Activated CD4-positive, alpha-beta T cell treated with anti-CD3 and anti-CD28 coated beads, Interleukin-2, amount 50 U/mL, for 1 hour (primary cell): ENCODE results near the gene PHKB.

Source experiments
- DNase-seq: peaks from one replicate; pipeline ENCODE4 v3.0.0-alpha.2; 2020

The PHKB gene

DNA sequence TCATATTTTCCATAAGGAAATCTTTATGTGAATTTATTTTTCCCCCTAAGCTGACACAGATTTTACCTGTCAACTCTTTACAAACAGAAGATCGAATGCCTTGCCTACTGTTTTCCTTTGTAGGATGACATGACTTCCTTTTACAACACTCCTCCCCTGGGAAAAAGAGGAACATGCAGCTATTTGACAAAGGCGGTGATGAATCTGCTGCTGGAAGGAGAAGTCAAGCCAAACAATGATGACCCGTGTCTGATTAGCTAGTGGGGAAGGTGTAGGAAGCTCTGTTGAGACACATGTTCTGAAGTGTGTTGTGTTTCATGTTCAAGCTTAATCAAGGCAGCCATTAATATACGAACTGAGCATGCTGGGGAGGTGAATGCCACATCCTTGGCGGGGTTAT is 238.0 kb downstream of the PHKB start:
- no peak for DNase-seq

DNA sequence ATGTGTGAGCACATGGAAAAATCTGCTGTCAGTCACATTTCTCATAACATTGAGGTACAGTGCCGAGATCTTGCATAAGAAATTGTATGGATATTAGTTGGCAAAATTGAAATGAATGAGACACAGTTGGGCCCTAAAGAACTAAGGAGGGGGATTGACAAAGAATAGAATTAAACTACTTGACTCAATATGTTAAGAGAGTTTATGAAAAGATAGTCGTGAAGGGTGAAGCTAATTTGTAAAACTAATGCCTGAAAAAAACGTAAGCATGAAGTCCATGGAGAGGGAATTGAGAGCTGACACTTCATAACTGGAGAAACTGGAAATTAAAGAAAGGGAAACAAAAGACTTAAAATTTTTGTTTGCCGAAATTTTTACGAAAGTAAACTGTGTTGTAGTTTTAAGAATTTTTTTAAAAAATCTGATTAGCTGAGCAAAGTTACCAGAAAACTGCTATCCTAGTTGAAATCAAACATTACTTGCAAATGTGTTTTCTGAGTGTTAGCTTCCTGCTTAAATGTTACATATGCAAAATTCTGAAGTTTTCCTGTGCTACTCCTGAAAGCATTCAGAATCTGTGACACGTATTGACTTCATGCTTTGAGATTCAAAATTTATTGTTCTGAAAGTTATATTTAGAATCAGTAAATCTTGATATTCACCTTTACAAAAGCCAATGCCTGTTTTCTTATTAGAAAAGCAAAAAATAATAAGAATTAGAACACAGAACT is 239.9 kb downstream of the PHKB start:
- no peak for DNase-seq

DNA sequence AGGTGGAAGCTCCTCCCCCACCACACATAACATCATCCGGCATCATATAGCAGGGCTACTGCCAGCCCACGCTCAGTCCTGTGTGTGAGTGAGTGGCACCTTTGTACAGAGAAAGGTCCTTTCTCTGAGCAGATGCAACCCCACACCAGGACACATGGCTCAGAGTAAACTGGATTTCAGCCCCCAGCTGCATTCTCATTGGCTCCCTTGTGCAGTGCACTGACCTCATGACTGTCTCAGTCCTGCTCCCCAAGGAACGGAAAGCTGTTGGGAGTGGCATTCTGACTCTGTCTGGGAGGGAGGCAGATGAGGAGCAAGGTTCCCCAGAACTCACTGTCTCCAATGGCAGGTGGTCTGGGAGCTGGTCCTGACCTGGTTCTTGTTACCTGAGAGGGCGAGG is 244.1 kb downstream of the PHKB start:
- no peak for DNase-seq

DNA sequence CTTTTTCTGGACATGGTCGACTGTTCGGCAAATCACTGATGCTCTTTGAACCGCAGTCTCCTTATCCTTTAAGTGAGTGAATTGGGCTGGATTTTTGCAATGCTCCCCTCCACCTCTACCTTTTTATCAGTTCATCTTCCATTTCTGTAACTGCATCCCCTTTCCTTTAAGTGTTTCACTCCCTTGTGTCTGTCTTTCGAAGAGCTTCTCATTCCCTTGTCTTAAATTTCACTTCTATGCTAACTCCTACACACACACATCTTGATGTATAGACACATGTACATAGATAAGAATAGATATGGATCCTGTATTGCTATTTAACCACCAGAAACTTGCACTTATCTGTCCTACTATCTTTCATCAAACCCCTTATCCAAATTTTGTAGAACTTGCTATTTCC is 250.7 kb downstream of the PHKB start:
- DNase-seq: no peak

DNA sequence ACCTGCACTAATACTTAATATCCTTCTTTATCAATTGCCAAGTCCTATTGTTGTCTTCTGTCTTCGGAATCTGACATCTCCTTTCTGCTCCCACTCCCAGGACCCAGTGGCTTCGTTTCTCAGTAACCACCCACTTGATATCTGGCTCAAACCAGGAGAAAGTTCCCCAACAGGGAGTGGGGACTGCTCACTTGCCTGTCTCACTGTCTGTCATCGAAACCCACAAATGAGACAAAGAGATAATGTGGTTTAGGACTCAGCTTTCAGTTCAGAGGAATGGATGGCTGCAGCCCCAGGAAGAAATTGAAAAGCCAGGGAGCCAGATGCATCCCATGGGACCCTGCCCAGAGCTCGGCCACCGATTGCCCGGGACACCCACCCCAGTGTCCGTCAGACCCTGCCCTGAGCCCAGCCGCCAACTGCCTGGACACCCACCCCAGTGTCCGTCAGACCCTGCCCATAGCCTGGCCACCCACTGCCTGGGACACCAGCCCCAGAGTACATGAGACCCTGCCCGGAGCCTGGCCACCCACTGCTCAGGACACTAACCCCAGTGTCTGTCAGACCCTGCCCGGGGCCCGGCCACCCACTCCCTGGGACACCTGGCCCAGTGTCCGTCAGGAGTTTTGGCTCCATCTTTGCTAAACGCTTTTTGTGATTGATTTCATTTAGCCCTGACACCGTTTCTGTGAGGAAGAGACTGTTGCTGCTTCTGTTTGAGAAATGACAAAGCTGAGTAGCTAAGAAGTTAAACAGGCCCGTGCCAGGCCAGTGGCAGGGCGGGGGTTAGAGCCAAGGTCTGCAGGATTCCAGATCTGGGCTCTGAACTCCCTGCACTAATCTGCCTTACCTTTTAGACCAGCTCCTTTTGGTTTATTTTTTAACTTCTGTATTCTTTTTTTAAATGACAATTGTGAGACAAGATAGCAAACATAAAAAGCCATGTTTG is 251.4 kb downstream of the PHKB start:
- DNase-seq: no peak

DNA sequence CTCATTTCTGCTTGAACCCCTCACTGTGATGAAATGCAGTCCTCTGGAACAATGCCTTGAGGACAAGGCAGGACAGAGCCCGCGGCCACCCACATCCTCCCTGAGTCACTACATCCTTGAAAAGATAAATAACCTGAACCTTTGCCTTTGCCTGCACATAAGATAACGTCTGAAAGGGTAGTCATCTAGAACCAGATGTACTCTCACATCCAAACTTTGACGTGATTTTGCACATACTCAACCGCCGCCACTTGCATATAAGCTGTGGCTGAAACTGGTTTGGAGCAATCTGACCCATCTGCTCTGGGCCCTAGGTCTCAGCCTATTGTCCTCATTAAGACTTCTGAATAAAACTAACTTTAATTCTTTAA is 252.1 kb downstream of the PHKB start:
- DNase-seq: no peak

DNA sequence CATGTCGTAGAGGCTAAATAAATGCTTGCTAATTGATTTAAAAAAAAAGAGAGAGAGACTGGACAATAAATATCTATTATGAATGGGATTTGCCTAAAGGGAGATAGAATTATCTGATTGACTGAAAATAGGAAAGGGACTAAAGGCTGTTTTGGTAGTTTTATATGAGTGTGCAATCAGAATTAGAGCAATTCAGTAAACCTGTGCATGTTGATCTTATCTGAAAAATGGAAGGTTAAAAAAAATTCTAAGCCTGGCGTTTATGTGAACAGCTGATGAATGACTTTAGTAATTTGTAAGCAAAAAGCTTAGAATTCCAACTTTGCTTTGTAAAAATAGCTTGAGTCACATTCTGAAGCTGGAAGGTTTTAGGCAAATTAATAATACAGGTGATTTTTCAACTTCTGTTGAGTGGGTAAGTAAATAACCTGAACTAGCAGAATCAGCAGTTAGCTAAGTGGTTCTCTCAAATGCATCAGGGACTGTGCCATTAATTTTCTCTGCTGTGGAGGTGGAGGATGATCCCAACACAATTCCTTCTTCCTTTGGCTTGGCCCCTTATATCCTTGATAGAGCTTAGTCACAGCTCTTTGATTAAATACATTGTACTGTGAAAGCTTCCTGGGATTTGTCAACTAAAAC is 254.4 kb downstream of the PHKB start:
- no peak for DNase-seq

DNA sequence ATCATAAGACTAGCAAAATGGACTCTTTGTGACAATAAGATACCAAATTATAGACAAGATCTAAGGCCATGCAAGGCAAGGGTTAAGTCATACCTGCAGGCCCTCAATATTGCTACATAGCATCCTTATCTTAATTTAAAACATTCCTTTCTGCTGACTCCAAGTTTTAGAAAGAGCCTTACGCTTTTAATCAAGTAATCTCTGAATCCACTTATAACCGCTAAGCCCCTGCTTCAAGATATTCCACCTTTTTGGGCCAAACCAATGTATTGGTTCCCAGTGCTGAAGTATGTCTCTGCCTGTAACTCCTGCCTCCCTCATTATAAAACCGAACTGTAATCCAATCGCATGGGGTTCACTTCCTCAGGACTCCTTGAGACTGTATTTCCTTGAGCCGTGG is 255.4 kb downstream of the PHKB start:
- DNase-seq: no peak

DNA sequence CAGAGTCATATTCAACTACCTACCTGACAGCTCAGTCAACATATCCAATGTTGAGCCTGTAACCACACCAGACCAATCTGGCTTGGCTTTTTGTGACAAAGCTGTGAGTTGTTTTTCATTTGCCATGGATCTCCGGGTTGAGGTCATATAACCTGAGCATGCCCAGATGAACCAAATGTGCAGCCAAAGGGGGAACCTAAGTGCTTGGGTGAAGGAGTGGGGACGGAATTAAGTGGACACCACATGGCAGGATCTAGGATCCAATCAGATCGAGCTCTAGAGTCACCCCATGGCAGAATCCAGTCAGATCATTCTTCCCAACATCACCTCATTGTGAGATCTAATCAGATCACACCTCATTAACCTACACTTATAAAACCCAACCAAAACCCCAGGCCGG is 258.6 kb downstream of the PHKB start:
- no peak for DNase-seq

DNA sequence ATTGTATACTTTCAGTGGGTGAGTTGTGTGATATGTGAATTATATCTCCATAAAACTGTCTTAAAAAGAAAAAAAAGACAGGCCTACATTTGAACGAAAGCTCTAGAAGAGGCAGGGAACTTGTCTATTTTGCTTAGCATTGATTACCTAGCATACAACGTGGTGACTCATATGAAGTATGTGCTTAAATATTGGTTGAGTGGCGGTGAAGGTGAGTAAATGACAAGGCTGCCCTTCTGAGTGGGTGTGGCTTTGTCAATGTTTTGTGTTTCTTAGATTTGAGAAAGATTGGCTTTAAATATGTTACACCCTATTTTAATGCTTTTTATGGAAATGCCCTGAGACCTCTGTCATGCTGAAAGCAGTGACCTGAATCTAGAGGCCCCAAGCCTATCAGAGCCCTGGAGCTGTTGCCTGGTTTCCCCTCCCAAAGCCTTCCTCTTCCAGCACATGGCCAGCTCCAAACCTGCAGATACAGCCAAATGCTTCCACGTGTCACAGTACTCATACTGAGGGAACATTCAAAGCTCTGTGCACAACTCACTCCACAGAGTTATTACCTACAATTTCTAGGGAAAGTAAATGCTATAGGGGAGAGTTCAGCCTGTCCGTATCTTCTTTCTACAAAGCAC is 260.0 kb downstream of the PHKB start:
- no peak for DNase-seq

DNA sequence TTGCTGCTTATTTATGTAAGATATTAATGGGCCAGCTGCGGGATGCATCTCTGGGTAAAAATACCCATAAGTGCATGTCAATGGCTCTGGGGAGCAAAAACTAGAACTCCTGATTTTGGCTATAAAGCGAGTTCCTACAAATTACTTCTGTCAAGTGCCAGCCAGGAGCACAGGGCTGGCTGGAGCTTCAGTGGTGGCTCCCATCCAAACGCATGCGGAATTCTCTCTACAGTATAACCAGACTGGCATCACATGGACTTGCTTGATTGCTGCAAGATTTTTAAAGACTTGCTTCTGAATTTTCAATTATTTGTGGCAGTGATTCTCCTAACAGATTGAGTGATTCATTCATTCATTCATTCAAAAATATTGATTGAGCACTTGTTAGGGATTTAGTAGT is 260.9 kb downstream of the PHKB start:
- no peak for DNase-seq

DNA sequence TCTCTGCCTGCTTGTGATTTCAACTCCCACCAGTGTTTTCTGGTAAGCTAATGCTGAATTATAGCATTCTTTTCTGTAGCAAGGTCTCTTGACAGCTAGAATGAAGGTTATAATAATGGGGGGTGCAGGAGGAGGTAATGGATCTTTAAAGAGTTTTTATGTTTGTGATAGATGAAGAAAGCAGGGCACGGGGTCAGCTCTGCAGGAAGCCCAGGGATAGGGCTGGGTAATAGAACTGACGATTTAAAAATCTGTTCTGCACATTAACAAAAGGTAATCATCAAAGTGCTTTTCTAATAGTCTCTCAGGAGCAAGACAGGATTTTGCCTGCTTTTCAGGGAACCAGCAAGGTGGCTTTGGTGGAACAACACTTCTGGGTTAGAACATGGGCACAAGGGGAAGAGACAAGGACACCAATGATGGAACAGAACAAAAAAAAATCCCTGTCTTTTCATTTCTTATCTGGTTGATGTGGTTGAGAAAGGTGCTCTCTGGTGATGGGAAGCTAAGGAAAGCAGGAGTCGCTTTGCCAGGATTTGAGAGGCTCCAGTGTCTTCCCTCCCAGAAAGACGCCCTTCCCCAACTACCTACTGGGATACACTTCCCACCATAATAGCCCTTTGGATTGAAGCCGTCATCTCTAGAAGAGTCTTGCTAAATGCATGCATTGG is 263.1 kb downstream of the PHKB start:
- DNase-seq: no peak

DNA sequence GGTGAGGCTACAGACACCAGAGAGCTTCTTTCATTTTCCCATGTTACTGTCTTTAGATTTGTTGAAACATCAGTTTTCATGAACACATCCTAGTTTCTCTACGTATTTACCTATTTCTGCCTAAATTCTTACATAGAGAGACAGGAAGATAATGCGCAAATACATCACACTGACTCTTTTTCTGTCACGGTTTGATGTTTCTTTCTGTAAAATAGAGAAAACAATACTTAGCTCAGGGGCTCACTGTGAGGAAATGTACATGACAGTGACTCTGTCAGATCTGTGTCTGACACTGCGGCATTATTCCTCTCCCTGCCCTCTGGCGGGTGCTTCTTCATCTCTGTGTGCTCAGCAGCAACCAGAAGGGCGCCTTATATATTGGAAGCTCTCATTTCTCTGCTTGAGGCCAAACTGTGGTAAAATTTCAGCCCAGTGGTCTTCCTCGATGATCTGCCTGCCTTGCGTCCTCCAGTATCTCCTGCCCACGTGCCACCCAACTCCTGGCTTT is 264.1 kb downstream of the PHKB start:
- DNase-seq: no peak

DNA sequence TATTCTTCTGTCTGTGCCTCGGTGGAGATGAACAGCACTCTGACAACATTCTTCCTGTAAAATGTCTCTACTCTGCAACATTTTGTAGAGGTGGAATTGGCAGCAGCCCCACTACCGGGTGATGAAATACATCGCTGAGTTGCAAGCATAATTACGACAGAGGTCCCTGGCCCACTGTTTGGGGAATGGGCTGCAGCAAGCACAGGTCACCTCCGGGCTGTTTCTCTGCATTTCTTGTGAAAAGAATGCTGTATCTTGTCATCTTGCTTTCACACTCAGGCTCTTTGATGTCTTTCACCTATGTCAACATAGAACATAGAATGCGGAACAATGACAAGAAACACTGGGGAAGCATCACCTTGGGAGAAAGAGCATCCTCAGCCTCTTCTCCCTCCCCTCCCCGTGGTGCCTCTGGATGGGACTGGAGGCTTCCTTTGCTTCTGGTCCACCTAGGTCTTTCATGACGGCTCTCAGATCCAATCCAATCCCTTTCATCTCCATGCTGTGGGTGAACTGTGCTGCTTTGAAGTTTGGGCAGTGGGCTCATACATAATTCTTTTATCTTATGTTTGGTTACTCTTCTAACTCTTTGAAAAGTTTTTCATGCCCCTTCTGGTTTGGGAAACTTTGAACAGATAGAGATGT is 265.0 kb downstream of the PHKB start:
- DNase-seq: no peak

DNA sequence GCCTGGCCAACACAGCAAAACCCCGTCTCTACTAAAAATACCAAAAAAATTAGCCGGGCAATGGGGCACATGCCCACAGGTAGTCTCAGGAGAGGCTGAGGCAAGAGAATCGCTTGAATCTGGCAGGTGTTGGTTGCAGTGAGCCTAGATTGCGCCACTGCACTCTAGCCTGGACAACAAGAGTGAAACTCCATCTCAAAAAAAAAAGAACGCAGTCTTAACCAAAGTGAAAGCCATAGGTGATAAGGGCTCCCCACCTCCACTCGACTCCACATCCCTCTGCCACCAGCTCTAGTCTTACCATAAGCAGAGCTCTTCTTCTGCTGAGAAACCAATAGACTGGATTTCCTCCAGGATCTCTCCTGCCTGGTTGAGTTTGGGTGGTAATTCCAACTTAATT is 266.0 kb downstream of the PHKB start:
- no peak for DNase-seq

DNA sequence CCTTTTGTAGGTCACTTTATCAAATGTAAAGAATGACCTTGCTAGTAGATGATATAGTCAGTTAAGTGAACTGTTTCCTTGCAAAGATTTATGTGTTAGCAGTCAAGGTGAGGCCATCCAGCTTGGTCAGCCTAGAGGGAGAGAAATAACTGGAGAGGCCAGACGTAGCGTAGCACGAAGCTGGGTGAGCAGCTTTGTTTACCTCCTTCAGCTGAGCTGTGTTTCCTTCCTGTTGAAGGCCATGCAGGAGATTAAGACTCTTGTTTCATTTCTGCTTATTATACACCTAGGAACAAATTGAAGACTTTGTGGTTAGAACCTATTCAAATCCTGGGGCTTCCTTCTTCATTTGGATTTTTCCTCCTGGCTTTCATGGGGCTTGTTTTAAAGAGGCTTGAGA is 267.1 kb downstream of the PHKB start:
- no peak for DNase-seq

DNA sequence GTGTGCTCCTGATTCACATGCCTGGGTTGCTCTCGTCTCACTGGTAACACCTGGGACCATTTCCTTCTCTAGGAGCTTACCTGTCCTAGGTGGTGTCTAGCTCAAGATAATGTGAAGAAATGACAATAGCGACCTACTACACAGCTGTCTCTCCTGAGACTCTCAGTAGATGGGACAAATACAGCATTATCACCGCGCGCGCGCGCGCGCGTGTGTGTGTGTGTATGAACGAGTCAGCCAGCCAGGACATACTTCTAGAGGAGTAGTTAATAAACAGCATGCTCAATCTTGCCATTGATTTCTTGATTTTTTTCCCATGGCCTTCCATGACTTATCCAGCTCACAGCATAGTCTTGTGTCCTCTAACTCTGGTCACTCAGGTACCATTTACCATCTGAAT is 268.6 kb downstream of the PHKB start:
- DNase-seq: no peak

DNA sequence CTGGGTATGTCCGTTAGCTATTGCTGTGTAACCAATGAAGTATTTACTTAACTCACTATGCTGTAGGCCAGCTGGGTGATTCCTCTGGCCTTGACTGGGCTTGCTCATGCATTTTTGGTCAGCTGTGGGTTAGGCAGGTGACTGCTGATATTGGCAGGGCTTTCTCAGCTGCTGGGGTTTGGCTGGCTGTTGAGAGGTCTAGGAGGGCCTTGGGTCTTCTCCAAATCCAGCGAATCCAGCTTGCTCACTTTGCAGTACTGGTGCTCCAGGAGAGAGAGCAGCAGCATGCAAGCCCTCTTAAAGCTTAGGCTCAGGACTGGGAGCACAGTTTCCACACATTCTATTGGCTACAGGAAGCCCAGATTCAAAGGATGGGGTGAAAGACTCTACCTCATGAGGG is 270.1 kb downstream of the PHKB start:
- no peak for DNase-seq

DNA sequence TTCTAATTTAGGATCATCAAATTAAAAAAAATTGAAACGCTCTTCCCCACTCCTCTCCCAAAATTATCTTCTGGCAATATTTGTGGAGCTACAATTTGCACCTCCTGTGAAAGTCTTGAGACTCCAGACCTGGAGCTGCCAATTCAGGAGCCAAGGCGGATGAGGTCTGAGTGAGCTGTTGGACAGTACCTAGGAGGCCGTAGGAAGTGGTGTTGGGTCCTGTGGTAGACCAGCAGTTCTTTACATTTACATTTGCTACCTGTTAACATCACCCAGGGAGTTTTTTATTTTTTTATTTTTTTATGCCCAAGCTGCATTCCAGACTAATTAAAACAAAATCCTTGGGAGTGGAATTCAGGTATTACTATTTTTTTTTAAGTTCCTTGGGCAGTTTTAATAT is 271.0 kb downstream of the PHKB start:
- no peak for DNase-seq

DNA sequence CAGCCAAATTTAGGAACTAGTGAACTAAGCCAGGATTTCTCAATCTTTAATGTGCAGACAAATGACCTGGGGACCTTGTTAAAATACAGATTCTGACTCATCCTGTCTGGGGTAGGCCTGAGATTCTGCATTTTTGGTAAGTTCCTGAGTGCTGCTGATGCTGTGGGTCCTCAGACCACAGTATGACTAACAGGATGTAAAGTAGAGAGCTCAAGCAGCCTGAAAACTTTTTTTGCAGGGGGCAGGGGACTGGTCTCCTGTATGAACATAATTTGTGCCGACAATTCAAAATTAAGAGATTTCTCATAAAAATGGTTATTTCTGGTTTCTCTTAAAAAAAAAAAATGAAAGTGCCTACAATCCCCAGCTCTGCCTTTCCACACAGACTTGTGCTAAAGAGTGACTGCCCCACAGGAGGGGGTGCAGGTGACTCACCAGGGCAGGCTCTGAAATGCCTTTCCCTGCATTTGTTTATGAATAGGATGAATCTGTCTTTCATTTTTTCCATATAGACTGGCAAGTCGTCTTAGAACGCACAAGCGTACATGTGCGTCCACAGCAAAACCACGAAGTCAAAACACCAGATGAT is 271.5 kb downstream of the PHKB start:
- DNase-seq: no peak

DNA sequence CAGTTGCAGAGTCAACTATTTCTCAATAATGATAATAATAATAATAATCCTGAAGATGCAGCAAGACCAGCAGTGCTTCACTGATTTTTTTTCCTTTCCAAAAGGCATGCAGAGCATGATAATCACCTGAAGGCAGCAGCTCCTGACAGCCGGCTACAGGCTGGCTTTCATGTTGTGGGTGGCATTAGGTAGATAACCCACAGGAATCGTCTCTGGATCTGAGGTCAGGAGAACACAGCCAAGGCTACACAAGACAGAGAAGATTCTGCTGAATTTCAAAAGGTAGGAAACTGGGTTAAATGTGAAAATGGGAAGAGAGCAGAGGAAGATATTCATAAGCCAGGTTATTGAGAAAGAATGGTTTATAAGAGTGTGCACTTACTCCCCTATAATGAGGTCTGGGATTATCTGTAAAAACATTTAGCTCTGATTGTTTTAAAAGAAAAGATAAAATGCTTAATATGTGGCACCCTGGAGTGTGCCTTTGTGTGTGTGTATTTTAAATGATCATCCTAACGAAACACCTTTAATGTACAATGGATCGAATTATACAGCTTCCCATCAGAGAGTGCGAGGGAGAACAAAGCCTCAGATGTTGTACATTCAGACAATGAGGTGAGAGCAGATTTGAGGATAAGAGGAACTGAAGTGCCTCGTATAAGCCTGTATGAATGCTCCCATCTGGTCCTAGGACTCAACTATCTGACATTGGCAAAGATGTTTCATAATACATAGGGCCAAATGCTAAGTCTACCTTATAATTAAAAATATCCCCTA is 273.1 kb downstream of the PHKB start:
- DNase-seq: no peak
